Measurements from ENCODE around the gene TCF20. TPM values are rescaled to one million over a fixed set of nuclear protein-coding genes. Genes with fewer than 3 reads are reported as not detected.

The TCF20 gene
- total RNA-seq, 4 donors from 2014 or later, result 14.4 to 51.7 (median 27.3) TPM

- Histone ChIP-seq H3K4me1 (no peaks in the 10 kb centered on the region), H3K4me3 (no peak overlapping the region), H3K36me3 (no peaks in the 10 kb centered on the region), H3K9me3 (no peaks in the 10 kb centered on the region), H3K27ac (no peak overlapping the region), H3K27me3 (no peaks in the 10 kb centered on the region)
- DNase-seq, result no peak
- intact Hi-C loops (cut with DNase I; ENCODE audit: low total_unique reads), result no loop called here
- no peak for TF ChIP-seq POLR2A (IDR thresholded peaks at IDR 0.05)
- TF ChIP-seq CTCF (IDR thresholded peaks at IDR 0.05), result no peak
These were observed 48.3 kb downstream of the TCF20 start for GRCh38 chr22:42222140-42222539.

Other genes starting within 250 kb of the TCF20 start
- gene NAGA, start 199.8 kb downstream of the TCF20 start, total RNA-seq, result 10 to 100 TPM in 3 of 4 donors, 1 to 10 TPM in 1; 9.5 to 44.0 (median 28.8) TPM
- 10 to 100 TPM; 16.8 to 39.7 (median 18.7) TPM for gene PHETA2, start 196.4 kb downstream of the TCF20 start, total RNA-seq
- 10 to 100 TPM in 3 of 4 donors, 1 to 10 TPM in 1; 8.3 to 98.0 (median 33.2) TPM for gene SMDT1, start 191.0 kb downstream of the TCF20 start, total RNA-seq
- 100 to 1,000 TPM in 1 of 4 donors, 10 to 100 TPM in 3; 36.5 to 116 (median 46.0) TPM for gene NDUFA6, start 179.9 kb downstream of the TCF20 start, total RNA-seq
- gene CYP2D6, start 139.8 kb downstream of the TCF20 start, total RNA-seq, result 1 to 10 TPM in 1 of 4 donors, under 1 TPM in 1, not detected in 2; 0.62 to 2.0 TPM
- 1 to 10 TPM in 1 of 4 donors, under 1 TPM in 2, not detected in 1; 0.26 to 1.1 (median 0.64) TPM for gene NFAM1, start 161.8 kb upstream of the TCF20 start, total RNA-seq
- 10 to 100 TPM in 3 of 4 donors, 1 to 10 TPM in 1; 9.7 to 38.6 (median 28.6) TPM for gene RRP7A, start 249.1 kb upstream of the TCF20 start, total RNA-seq

Data from uterus (tissue), 4 donors.